ENCODE data around the gene PIEZO1. TPM values are rescaled to one million over a fixed set of nuclear protein-coding genes. Genes with fewer than 3 reads are reported as not detected.

PIEZO1 gene
- total RNA-seq, 2 donors from 2014 or later = 37.7 to 73.2 TPM

GRCh38 chr16:88687254-88687576, 97.8 kb downstream of the PIEZO1 start:
- H3K27ac ChIP-seq = no peak overlapping the region
- no peak for TF ChIP-seq CTCF (IDR thresholded peaks at IDR 0.05)
- H3K27me3 ChIP-seq = no peaks in the 10 kb centered on the region
- H3K4me1 ChIP-seq = peaks cover 0 to 40% of the 10 kb centered on the region in 2 donors
- no peaks in the 10 kb centered on the region for H3K36me3 ChIP-seq
- no peaks in the 10 kb centered on the region for H3K9me3 ChIP-seq
- no peak overlapping the region for H3K4me3 ChIP-seq
- no peak for DNase-seq (ENCODE audit: low spot score)

- TF ChIP-seq CTCF (IDR thresholded peaks at IDR 0.05) = no peak
- DNase-seq (ENCODE audit: low spot score) = peak; percentile 73
- Histone ChIP-seq H3K36me3 (no peaks in the 10 kb centered on the region), H3K4me1 (peaks cover 0 to 40% of the 10 kb centered on the region in 2 donors), H3K4me3 (peak within 1 kb of the TSS; percentile 52 to 64), H3K9me3 (no peaks in the 10 kb centered on the region), H3K27me3 (no peaks in the 10 kb centered on the region), H3K27ac (peak within 1 kb of the TSS; percentile 15 to 70)
Measured at GRCh38 chr16:88686439-88687253, 98.4 kb downstream of the PIEZO1 start, which contains the start of gene SNAI3. Gene SNAI3 (minus strand): TSS chr16:88686507. CDS start chr16:88686406, 101 bp downstream.

- Histone ChIP-seq H3K4me3 (peak overlapping the region; percentile 52 to 64), H3K27me3 (peaks cover 0 to 3% of the 10 kb centered on the region in 2 donors), H3K27ac (peak overlapping the region; percentile 15 to 70), H3K36me3 (no peaks in the 10 kb centered on the region), H3K4me1 (peaks cover 0 to 40% of the 10 kb centered on the region in 2 donors), H3K9me3 (no peaks in the 10 kb centered on the region)
- no peak for TF ChIP-seq CTCF (IDR thresholded peaks at IDR 0.05)
- DNase-seq (ENCODE audit: low spot score) = no peak
Measured at GRCh38 chr16:88686062-88686438, 99.0 kb downstream of the PIEZO1 start.

- Histone ChIP-seq H3K4me1 (peaks cover 0 to 40% of the 10 kb centered on the region in 2 donors), H3K4me3 (peak overlapping the region; percentile 52 to 64), H3K9me3 (no peaks in the 10 kb centered on the region), H3K27me3 (peaks cover 0 to 4% of the 10 kb centered on the region in 2 donors), H3K36me3 (no peaks in the 10 kb centered on the region), H3K27ac (peak overlapping the region; percentile 15 to 70)
- peak in 1 of 2 donors; percentile 57 for TF ChIP-seq CTCF (IDR thresholded peaks at IDR 0.05)
- DNase-seq (ENCODE audit: low spot score) = no peak
Measured at GRCh38 chr16:88685156-88686061, 99.6 kb downstream of the PIEZO1 start.

- Histone ChIP-seq H3K27ac (no peak overlapping the region), H3K27me3 (peaks cover 0 to 4% of the 10 kb centered on the region in 2 donors)
Measured at GRCh38 chr16:88684569-88685155, 100.4 kb downstream of the PIEZO1 start.

More at GRCh38 chr16:88684569-88685155, 100.4 kb downstream of the PIEZO1 start:
- Histone ChIP-seq H3K4me3 (no peak overlapping the region), H3K36me3 (no peaks in the 10 kb centered on the region), H3K4me1 (peaks cover 0 to 40% of the 10 kb centered on the region in 2 donors), H3K9me3 (no peaks in the 10 kb centered on the region)
- no peak for DNase-seq (ENCODE audit: low spot score)
- TF ChIP-seq CTCF (IDR thresholded peaks at IDR 0.05) = no peak
